Measurements from ENCODE around the gene MLLT3.

GRCh38 chr9:20664501-20664900 is 42.2 kb upstream of the MLLT3 start:
- TF ChIP-seq, protein P1, sequence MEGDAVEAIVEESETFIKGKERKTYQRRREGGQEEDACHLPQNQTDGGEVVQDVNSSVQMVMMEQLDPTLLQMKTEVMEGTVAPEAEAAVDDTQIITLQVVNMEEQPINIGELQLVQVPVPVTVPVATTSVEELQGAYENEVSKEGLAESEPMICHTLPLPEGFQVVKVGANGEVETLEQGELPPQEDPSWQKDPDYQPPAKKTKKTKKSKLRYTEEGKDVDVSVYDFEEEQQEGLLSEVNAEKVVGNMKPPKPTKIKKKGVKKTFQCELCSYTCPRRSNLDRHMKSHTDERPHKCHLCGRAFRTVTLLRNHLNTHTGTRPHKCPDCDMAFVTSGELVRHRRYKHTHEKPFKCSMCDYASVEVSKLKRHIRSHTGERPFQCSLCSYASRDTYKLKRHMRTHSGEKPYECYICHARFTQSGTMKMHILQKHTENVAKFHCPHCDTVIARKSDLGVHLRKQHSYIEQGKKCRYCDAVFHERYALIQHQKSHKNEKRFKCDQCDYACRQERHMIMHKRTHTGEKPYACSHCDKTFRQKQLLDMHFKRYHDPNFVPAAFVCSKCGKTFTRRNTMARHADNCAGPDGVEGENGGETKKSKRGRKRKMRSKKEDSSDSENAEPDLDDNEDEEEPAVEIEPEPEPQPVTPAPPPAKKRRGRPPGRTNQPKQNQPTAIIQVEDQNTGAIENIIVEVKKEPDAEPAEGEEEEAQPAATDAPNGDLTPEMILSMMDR (conservative IDR thresholded peaks at IDR 0.05 in 1 of 2, IDR thresholded peaks at IDR 0.05 in 1 of 2; ENCODE audit: low read depth in 1 of 2, low read length in 2 of 2) = no peak
- no peak for TF ChIP-seq EZH2 (IDR thresholded peaks at IDR 0.05; ENCODE audit: low read length, missing control alignments)
